B cell (primary cell): ENCODE data around the gene DIPK1A. TPM values are rescaled to one million over a fixed set of nuclear protein-coding genes. Genes with fewer than 3 reads are reported as not detected.
A peak's percentile ranks its signal among the peaks of the same experiment; 100 is the strongest.

ENCODE experiments used
- ATAC-seq: fragments of 200-7000 bp; cut with Tn5 transposase; one replicate; pipeline ENCODE4 v1.10.0; 2021; ENCODE audit warnings: low read depth, mild to moderate bottlenecking, moderate number of reproducible peaks, moderate library complexity
- CTCF ChIA-PET: fragments of 350-600 bp; sonication (Branson Sonifier 250); formaldehyde crosslinking; loops from one replicate; lab custom pipeline; 2021; ENCODE audit warnings: antibody characterized with exemption, inconsistent platforms; lab: Charles Lee
- POLR2A ChIA-PET: fragments of 350-600 bp; sonication (Branson Sonifier 250); formaldehyde crosslinking; loops from one replicate; lab custom pipeline; 2021; ENCODE audit warnings: antibody characterized with exemption; lab: Charles Lee
- DNase-seq: peaks from one replicate; pipeline ENCODE4 v3.0.0; 2013
- H2AFZ ChIP-seq: 2 replicates; pipeline ENCODE4 v1.6.1; 2012; ENCODE audit warnings: mild to moderate bottlenecking, low read depth, low read length; ENCODE audit not compliant: insufficient read depth, poor library complexity, severe bottlenecking
- H3K27ac ChIP-seq, 2 donors: 1 replicate in 1 of 2; 2 replicates in 1 of 2; pipeline ENCODE4 v1.5.1; 2012 to 2013; ENCODE audit warnings: low read length in 2 of 2, mild to moderate bottlenecking in 2 of 2, moderate library complexity in 1 of 2
- H3K27me3 ChIP-seq, 4 experiments: fragments of 200-600 bp in 1 of 4; sonication (generic) in 1 of 4; replicated peaks in 1 of 4; 1 replicate in 2 of 4; 2 replicates in 2 of 4; pipeline versions ENCODE4 v1.6.1 to v1.7.0; 2013 to 2016; ENCODE audit warnings: low read length in 3 of 4, mild to moderate bottlenecking in 2 of 4, mixed read lengths in 1 of 4, moderate library complexity in 1 of 4; ENCODE audit not compliant: insufficient read depth in 4 of 4, control insufficient read depth in 3 of 4; ENCODE audit errors: control extremely low read depth in 1 of 4
- H3K36me3 ChIP-seq, 2 experiments: replicated peaks in 1 of 2; 1 replicate in 1 of 2; 2 replicates in 1 of 2; pipeline versions ENCODE4 v1.6.1 to v1.7.1; 2013; ENCODE audit warnings: low read length in 1 of 2; ENCODE audit not compliant: insufficient read depth in 2 of 2, control insufficient read depth in 1 of 2; ENCODE audit errors: control extremely low read depth in 1 of 2, extremely low read depth in 1 of 2
- H3K4me1 ChIP-seq, 2 donors: fragments of 200-600 bp in 1 of 2; sonication (generic) in 1 of 2; 1 replicate in 1 of 2; 2 replicates in 1 of 2; pipeline versions ENCODE4 v1.5.1 to v1.6.1; 2013 to 2017; ENCODE audit warnings: low read length in 2 of 2; ENCODE audit not compliant: control insufficient read depth in 2 of 2, insufficient read depth in 2 of 2
- H3K4me2 ChIP-seq: replicated peaks from 2 replicates; pipeline ENCODE3; 2012; ENCODE audit warnings: mild to moderate bottlenecking, low read depth, low read length; ENCODE audit not compliant: poor library complexity, severe bottlenecking
- H3K4me3 ChIP-seq, 5 experiments: fragments of 200-600 bp in 1 of 5; sonication (generic) in 1 of 5; 1 replicate in 3 of 5; 2 replicates in 2 of 5; pipeline versions ENCODE4 v1.5.1 to v1.7.0; 2011 to 2016; ENCODE audit warnings: low read length in 4 of 5, mild to moderate bottlenecking in 4 of 5, low read depth in 2 of 5, control low read depth in 1 of 5, moderate library complexity in 1 of 5; ENCODE audit not compliant: insufficient read depth in 1 of 5; ENCODE audit errors: control extremely low read depth in 1 of 5, extremely low read depth in 1 of 5
- H3K79me2 ChIP-seq: fragments of 200-600 bp; sonication (generic); one replicate; pipeline ENCODE4 v1.6.0; 2016; ENCODE audit warnings: low read length; ENCODE audit not compliant: control insufficient read depth, insufficient read depth
- H3K9ac ChIP-seq: fragments of 200-600 bp; sonication (generic); 2 replicates; pipeline ENCODE4 v1.6.1; 2017; ENCODE audit warnings: mild to moderate bottlenecking, low read length, moderate library complexity
- H3K9me3 ChIP-seq, 3 donors: one replicate each; pipeline versions ENCODE4 v1.6.1 to v1.7.1; 2013; ENCODE audit warnings: low read length in 2 of 3; ENCODE audit not compliant: control insufficient read depth in 2 of 3, insufficient read depth in 1 of 3; ENCODE audit errors: control extremely low read depth in 1 of 3
- H4K20me1 ChIP-seq: 2 replicates; pipeline ENCODE4 v1.6.0; 2012; ENCODE audit warnings: mild to moderate bottlenecking, low read length; ENCODE audit not compliant: insufficient read depth, control insufficient read depth, poor library complexity, severe bottlenecking
- H3K27ac Mint-ChIP-seq: one replicate; pipeline ENCODE4 v1.8.0; 2021; ENCODE audit warnings: mixed read lengths
- H3K27me3 Mint-ChIP-seq: one replicate; pipeline ENCODE4 v1.8.0; 2021; ENCODE audit warnings: mixed read lengths
- H3K4me1 Mint-ChIP-seq: one replicate; pipeline ENCODE4 v1.8.0; 2021; ENCODE audit warnings: mixed read lengths
- H3K4me3 Mint-ChIP-seq: one replicate; pipeline ENCODE4 v1.8.0; 2021; ENCODE audit warnings: mixed read lengths
- H3K9me3 Mint-ChIP-seq: one replicate; pipeline ENCODE4 v1.8.0; 2022; ENCODE audit warnings: mixed read lengths; ENCODE audit not compliant: insufficient read depth
- EZH2 ChIP-seq: IDR thresholded peaks from 2 replicates; pipeline ENCODE4 v1.6.1; 2012; ENCODE audit warnings: borderline replicate concordance, low read depth, mild to moderate bottlenecking, moderate library complexity, low read length; ENCODE audit not compliant: insufficient read depth, poor library complexity, severe bottlenecking
- WGBS: methylation state at CpG from one replicate; pipeline ENCODE4 v1.1.5; 2013; ENCODE audit warnings: missing lambda C conversion rate; ENCODE audit not compliant: insufficient coverage; 5-methylcytosine and 5-hydroxymethylcytosine counted together
- intact Hi-C: fragments of 100-400 bp; cut with micrococcal nuclease; formaldehyde crosslinking; loops from one replicate; pipeline ENCODE4 v1.10.0; 2022
- polyA plus RNA-seq: library from polyadenylated mRNA; depleted of rRNA; stranded (reverse); fragments of >200 nt; gene quantifications from 2 replicates; pipeline ENCODE4 v1.2.3, GENCODE V29; 2012
- total RNA-seq, 2 donors: library from RNA; stranded (reverse); fragments of 120-200 nt in 1 of 2; gene quantifications; 1 replicate in 1 of 2; 2 replicates in 1 of 2; pipeline versions ENCODE4 v1.2.3 to v1.2.4, GENCODE V29; 2013 to 2022
- TF ChIP-seq, protein P1 (sequence below): fragments of 200-600 bp; IDR thresholded peaks from one replicate; pipeline ENCODE4 v1.8.0; 2022; ENCODE audit warnings: antibody characterized with exemption, mild to moderate bottlenecking

DIPK1A gene
- total and polyA plus RNA-seq, 2 donors (not counting 1 experiment from before 2014, with no cell fraction given), result 10.7 to 22.7 TPM

DNA sequence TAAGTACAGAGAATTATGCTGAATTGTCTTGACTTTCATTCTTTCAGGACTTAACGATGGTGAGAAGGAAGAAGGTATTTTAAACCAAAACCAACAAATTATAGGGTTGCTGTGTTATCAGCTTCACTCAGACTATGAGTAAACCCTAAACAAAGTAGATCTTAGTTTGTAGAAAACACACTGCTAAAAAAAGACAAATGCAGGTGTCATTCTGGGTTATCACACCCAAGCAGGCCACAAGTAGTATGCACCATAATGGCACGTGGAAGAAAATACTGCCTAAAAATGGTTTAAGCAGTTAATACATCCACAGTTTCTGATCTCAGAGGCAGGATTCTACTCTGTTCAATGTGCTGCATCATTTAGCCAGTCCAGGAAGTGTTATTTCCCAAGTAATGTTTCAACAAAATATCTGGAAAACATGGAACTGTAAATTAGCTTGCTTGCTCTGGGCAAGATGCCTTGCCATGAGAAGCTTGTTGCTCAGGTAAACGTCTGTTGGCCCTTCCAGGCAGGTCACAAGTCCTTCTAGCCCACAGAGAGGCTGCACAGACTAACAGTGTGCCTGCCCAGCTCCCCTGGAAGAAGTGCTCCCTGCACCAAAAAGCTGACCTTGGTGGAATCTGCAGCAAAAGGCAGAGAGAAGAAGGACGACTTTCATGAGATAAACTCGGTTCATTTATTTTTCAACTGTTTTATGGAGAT, 4.1 kb downstream of the DIPK1A start:
- Histone ChIP-seq H3K9ac (peak overlapping the region; percentile 30), H4K20me1 (no peaks in the 10 kb centered on the region), H3K4me1 (peaks cover 65 to 78% of the 10 kb centered on the region in 2 donors), H3K27me3 (no peaks in the 10 kb centered on the region), H3K36me3 (no peaks in the 10 kb centered on the region), H2AFZ (no peak overlapping the region), H3K79me2 (peaks cover 93% of the 10 kb centered on the region), H3K4me2 (peak overlapping the region; percentile 51), H3K9me3 (no peaks in the 10 kb centered on the region), H3K27ac (peak overlapping the region; percentile 53 to 70), H3K4me3 (peak overlapping the region in 1 of 5 experiments; percentile 33)
- H3K27ac Mint-ChIP-seq, result peak overlapping the region; percentile 79
- peak overlapping the region; percentile 67 for H3K4me3 Mint-ChIP-seq
- ChIA-PET CTCF (interaction anchor here (0.8 to 11.2 kb wide), 17 partner anchors 10 to 119 kb away, joined by 3 to 295 read pairs (median 6); no protein-coding TSS in a partner anchor), POLR2A (no interaction called here)
- no peaks in the 10 kb centered on the region for H3K9me3 Mint-ChIP-seq
- peaks cover 69% of the 10 kb centered on the region for H3K4me1 Mint-ChIP-seq
- TF ChIP-seq, protein P1, sequence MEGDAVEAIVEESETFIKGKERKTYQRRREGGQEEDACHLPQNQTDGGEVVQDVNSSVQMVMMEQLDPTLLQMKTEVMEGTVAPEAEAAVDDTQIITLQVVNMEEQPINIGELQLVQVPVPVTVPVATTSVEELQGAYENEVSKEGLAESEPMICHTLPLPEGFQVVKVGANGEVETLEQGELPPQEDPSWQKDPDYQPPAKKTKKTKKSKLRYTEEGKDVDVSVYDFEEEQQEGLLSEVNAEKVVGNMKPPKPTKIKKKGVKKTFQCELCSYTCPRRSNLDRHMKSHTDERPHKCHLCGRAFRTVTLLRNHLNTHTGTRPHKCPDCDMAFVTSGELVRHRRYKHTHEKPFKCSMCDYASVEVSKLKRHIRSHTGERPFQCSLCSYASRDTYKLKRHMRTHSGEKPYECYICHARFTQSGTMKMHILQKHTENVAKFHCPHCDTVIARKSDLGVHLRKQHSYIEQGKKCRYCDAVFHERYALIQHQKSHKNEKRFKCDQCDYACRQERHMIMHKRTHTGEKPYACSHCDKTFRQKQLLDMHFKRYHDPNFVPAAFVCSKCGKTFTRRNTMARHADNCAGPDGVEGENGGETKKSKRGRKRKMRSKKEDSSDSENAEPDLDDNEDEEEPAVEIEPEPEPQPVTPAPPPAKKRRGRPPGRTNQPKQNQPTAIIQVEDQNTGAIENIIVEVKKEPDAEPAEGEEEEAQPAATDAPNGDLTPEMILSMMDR, result no peak
- TF ChIP-seq EZH2, result no peak
- ATAC-seq (no peak), DNase-seq (no peak)
- intact Hi-C loops, result loop anchor here (5.0 kb wide), 1 partner anchor 45 kb away; no protein-coding TSS in a partner anchor
- 36% methylated on average over 2 of the region's 5 CpGs for WGBS
- no peaks in the 10 kb centered on the region for H3K27me3 Mint-ChIP-seq
